Epithelial cell of proximal tubule (primary cell): Measurements from ENCODE around the gene PTH1R. TPM values are rescaled to one million over a fixed set of nuclear protein-coding genes. Genes with fewer than 3 reads are reported as not detected.
A peak's percentile ranks its signal among the peaks of the same experiment; 100 is the strongest.

Source experiments
- DNase-seq: peaks from one replicate; pipeline ENCODE4 v3.0.0-alpha.2; 2011; ENCODE audit warnings: low read depth
- H3K4me3 ChIP-seq: 2 replicates; pipeline ENCODE4 v1.5.1; 2011; ENCODE audit warnings: low read depth, mild to moderate bottlenecking, low read length
- total RNA-seq: library from RNA; depleted of rRNA; stranded (reverse); fragments of >200 nt; gene quantifications from 2 replicates; pipeline ENCODE4 v1.2.3, GENCODE V29; 2015
- TF ChIP-seq, protein P1 (sequence below): conservative IDR thresholded peaks from 2 replicates; pipeline ENCODE4 v1.5.1; 2012; ENCODE audit warnings: low read depth, mild to moderate bottlenecking, low read length

PTH1R gene
- total RNA-seq, 1 donor from 2014 or later: 11.5 TPM

DNA sequence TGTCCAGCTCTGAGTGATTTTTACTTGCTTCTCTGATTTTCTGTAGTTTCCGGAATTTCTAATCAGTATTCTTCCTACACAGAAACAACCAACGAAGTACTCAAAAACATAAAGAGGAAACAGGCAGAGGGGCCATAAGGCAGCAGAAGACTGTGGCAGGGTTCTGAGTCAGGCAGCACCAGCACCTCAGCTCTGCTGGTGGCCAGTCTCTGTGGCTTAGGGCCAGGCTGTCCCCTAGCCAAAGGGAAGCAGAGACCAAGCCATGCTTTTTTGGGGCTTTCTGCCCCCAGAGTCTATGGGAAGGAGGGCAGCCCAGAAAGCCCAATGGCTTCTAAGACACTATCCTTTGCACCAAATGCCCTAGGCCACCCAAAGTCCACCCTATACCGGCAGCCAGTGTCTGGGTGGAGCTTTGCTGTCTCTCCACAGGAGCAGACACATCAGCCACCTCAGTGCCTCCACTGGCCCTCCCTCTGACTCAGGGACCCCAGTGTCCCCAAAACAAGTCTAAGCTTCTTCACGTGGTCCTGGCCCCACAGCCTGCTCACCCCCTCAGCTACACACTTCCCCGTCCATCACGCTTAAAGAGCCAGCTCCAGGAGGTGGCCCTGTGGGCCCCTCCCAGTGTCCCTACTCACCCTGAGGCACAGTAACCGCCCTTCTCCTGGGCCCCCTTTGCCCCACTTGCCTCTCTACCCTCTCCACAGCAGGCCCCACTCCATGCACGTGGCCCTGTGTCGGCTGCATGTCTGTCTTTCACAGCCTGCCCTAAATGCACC, 52.8 kb downstream of the PTH1R start:
- no peak overlapping the region for H3K4me3 ChIP-seq
- no peak for DNase-seq
- TF ChIP-seq, protein P1, sequence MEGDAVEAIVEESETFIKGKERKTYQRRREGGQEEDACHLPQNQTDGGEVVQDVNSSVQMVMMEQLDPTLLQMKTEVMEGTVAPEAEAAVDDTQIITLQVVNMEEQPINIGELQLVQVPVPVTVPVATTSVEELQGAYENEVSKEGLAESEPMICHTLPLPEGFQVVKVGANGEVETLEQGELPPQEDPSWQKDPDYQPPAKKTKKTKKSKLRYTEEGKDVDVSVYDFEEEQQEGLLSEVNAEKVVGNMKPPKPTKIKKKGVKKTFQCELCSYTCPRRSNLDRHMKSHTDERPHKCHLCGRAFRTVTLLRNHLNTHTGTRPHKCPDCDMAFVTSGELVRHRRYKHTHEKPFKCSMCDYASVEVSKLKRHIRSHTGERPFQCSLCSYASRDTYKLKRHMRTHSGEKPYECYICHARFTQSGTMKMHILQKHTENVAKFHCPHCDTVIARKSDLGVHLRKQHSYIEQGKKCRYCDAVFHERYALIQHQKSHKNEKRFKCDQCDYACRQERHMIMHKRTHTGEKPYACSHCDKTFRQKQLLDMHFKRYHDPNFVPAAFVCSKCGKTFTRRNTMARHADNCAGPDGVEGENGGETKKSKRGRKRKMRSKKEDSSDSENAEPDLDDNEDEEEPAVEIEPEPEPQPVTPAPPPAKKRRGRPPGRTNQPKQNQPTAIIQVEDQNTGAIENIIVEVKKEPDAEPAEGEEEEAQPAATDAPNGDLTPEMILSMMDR: no peak

DNA sequence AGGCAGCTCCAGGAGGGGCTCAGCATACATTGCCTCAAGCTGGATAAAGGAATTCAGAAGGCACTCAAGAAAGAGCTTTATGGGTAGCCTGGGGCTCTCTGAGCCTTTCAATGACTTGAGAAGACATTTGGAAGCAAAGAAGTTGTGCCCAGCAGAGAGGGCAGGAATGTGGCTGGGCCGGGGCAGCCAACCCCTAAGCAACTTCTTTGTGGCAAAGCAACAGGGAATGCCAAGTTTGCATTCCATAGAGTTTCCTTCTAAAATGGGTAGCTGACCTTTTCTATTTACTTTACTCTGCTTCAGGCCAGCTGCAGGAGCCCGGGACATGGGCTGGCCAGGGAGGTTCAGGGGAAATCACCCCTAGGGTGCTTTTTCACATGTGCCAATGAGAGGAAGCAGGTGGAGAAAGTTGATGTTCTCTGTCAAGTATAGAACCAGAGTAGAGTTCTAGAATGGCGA, 53.5 kb downstream of the PTH1R start:
- no peak for DNase-seq
- TF ChIP-seq, protein P1: no peak
- H3K4me3 ChIP-seq: no peak overlapping the region

DNA sequence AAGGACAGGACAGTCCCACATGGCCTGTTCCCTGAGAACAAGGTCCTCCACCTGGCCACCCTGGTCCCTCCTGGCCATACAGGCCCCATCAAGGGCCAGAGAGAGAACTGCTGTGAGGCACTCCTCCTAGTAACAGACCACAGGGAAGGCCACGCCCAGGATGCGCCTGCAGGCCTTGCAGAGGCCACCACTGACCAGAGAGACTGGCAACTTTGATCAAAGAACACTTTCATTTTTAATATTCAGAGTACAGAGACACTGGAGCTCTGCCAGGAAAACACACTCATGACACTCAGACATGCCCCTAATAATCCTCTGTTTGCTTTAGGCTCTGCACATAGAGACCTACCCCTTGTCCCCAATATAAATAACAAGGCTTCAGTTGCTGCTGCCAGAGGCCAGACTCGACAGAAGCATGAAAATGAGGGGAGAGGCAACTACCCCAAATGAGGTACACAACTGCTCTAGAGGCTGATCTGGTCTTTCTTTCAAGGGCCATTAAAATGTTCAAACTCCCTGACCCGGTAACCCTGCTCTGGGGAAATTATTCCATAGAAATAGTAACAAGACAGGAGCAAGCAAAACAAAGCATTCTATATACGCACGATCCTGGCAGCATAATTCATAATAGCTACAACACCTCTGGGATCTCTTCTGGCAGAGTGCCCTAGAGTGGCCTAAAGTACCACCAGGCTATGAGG, 54.3 kb downstream of the PTH1R start:
- no peak for DNase-seq
- no peak overlapping the region for H3K4me3 ChIP-seq
- TF ChIP-seq, protein P1: no peak

DNA sequence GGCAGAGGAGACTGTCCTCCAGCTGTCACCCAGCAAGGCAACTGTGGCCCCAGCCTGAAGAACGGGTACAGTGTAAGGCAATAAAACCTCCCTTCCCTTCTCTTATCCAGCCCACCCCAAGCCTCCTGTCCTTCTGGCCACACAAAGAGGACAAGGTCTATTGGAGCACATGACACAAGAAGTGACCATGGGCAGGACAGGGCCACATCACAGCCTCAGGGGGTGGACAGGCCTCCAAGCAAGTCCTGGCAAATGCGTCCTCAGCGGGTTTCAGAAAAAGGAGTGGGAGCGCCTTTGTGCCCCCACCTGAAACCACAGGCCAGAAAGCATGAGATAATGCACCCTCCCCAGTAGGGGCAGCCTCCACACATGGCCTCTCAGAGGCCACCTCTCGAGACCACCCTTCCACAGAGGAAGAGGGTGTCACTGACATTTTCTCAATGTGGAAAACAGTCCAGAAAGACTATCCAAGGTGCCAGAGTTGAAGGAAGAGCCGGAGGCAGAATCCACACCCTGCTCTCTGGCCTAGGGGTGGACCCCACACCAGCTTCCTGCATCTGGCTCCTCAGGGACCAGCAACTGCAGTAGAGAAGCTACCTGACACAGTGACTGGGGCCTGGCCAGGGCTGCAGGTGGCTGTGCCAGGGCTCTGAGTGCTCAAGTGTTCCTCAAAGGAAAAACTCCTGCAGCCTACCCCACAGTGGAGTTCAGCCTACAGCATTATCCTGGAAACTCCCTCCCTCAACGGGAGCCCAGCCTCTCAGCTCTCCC, 55.1 kb downstream of the PTH1R start:
- no peak for DNase-seq
- TF ChIP-seq, protein P1: peak; percentile 5
- no peak overlapping the region for H3K4me3 ChIP-seq

DNA sequence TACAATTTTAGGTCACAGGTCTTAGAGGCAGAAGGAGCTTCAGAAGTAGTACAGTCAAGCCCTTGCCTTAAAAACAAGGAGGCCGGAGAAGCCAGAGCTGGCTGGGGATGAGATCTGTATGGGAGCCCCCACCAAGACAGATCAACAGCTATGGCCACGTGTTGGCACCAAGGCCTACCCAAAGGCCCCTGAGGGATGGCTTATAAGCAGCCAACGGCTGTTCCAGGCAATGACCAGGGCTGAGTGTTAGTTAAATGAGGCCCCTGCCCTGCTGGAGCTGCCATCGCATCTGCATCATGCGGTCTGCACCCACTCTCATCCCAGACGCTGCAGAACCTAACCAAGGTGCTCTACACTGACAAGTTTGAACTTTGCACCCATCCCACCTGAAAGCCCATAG, 55.7 kb downstream of the PTH1R start:
- TF ChIP-seq, protein P1: no peak
- no peak overlapping the region for H3K4me3 ChIP-seq
- no peak for DNase-seq

DNA sequence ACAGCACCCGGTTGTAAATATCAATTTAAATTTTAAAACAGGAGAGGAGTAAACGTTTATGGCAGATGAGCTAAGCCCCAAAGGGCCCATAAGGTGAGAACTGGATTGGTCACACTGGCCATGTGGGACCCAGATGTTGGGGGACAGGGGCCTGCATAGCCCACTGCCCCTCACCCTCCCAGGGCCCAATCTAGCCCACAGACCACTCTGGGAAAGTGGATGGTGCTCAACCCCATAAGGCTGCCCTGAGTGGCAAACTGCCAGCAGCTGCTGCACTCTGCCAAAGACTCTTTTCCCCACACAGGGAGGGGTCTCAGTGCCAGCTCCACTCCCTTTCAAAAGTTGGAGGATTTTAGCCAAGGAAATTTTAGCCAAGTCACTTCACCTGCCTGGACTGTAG, 56.6 kb downstream of the PTH1R start:
- TF ChIP-seq, protein P1: no peak
- no peak overlapping the region for H3K4me3 ChIP-seq
- no peak for DNase-seq
